HG02981 (cell line): ENCODE results near the gene STARD3NL.

Source experiments
- ATAC-seq: cut with Tn5 transposase; IDR thresholded peaks from one replicate; pipeline ENCODE4 v1.9.1; 2021; ENCODE audit warnings: mild to moderate bottlenecking, moderate library complexity; ENCODE audit not compliant: unreplicated experiment

Gene STARD3NL

GRCh38 chr7:38182450-38182849, 4.4 kb downstream of the STARD3NL start:
- no peak for ATAC-seq

DNA sequence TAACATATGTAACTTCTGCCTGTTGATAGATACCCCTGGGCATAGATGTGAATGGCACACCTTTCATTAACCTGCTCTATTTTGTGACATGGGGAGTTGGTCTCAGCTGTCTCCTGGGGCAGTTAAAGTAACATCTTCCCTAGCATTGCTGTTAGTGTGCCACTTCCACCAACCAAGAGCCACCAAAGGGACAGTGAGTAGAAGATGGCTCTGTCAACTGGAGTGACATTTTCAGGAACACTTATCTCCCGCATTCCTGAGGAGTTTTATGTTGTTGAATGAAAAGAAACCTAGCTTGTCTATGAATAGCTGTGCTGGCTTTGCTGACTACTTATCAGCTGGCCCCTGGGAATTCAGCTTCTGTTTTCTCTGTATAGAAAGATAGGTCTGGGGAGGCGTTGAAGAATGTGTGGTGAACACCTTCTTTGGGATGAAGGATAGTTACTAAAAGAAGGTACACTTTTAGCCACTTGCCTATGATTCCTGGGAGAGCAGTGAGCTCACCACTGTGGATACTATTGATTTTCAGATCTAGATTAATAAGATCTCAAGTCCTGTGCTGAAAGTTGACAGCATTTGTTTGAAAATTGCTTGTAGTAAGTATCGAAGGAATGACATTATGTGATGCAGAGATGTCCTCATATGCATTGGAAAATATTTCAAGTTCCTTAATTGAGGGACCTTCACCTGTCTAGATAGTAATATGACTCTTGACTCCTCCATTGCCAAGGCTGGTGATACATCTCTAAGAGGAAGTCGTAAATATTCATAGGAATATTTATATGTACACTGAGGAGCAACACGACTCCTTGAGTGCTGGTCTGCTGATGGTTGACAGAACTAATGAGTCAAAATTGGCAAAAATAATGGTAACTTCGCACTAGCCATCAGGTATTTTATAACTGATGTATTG, 7.6 kb downstream of the STARD3NL start:
- no peak for ATAC-seq

GRCh38 chr7:38186593-38187314, 8.7 kb downstream of the STARD3NL start:
- ATAC-seq, result no peak

DNA sequence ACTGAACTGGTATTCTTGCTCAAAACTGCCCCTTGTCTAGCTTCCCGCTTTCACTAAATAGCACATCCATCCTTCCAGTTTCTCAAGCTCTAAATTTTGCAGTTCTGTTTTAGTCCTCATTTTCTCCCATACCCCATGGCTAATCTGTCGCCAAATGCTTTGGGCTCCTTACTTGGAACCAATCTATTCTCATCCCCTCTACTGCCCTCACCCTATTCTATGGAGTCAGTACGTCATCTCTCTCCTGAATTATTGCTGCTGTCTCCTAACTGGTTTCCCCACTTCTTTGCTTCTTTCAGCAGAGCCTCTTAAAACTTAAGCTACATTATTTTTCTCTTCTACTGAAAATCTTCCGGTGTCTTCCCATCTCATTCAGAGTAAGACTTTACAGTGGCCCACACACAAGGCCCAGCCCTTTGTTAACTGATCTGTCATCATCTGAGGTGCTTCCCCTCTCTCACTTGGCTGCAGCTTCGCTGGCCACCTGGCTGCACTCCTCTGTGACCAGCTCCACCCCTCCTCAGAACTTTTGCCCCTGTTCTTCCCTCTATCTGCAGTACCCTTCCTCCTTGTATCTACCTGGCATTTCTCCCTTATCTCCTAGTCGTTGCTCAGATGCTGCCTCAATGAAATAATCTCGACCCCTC, 9.9 kb downstream of the STARD3NL start:
- ATAC-seq, result peak; percentile 90

DNA sequence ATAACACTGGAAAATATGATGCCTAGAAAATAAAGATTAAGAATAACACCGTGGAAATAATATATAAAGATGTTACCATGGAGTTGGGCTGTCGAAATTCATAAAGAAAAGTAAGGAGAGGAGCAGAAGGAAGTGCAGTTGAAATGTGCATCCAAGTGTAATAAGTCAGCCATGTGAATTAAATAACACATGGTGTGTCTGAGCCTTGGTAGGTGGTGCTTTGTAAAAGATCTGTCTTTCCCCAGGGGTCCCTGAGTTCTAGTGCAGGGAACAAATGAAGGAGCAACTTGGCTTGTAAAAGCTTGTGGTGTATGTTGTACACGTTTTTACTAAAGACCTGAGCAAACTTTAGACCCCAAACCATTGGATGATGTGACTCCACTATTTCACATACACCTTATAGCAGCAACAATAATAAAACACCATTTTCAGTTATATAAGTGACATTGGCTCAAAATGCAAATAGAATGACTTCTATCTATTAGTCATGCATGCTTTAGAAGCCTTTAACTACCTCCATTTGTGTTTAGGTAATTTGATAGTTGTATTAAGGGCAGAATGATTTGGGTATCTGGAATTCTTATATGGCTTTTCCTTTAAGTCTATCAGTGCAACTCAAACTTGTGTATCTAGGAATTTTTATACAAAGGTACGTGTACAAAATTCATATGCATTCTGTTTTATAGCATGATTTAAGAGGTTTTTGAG, 11.3 kb downstream of the STARD3NL start:
- ATAC-seq, result no peak

DNA sequence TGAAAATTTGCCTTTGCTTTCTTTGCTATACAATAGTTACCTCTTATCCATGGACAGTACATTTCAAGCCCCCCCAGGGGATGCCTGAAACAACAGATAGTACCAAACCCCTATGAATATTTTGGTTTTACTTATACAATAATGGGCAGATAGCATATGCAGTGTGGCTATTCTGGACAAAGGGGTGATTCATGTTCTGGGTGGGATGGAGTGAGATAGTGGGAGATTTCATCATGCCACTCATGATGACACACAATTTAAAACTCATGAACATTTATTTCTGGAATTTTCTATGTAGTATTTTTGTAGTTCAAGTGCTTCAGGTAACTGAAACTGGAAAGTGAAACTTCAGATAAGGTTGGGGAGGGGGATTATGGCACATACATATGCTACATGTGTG, 12.0 kb downstream of the STARD3NL start:
- ATAC-seq, result no peak

DNA sequence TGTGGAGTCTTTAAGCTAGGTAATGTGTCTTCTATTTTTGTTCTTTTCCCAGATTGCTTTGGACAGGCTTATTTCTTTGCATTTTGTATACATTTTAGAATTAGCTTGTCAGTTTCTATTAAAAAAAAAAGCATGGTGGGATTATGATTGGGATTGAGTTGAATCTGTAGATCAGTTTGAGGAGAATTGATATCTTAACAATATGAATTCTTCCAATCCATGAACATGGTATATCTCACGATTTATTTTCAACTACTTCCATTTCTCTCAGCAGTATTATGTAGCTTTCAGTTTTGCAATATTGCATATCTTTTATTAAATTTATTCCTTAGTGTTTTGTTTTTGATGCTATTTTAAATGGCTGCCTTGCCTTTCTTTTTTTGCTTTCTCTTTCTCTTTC, 13.7 kb downstream of the STARD3NL start:
- no peak for ATAC-seq

DNA sequence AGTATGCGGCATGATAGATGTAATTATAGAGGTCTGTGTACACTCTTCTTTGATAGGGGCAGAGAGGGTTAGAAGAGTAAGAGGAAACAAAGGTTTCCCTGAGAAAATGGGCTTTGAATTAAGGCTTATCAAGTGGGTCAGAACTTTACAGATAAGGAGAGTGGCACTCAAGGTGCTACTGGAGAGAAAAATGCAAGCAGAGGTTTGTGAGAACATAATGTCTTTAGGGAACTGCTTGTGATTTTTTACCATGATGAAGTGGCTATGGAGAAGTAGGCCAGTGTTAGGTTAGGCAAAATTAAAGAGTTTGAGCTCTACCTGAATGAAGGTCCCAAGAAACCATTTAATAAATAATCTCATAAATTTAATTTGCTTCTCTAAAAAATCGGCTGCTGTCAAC, 14.3 kb downstream of the STARD3NL start:
- no peak for ATAC-seq

DNA sequence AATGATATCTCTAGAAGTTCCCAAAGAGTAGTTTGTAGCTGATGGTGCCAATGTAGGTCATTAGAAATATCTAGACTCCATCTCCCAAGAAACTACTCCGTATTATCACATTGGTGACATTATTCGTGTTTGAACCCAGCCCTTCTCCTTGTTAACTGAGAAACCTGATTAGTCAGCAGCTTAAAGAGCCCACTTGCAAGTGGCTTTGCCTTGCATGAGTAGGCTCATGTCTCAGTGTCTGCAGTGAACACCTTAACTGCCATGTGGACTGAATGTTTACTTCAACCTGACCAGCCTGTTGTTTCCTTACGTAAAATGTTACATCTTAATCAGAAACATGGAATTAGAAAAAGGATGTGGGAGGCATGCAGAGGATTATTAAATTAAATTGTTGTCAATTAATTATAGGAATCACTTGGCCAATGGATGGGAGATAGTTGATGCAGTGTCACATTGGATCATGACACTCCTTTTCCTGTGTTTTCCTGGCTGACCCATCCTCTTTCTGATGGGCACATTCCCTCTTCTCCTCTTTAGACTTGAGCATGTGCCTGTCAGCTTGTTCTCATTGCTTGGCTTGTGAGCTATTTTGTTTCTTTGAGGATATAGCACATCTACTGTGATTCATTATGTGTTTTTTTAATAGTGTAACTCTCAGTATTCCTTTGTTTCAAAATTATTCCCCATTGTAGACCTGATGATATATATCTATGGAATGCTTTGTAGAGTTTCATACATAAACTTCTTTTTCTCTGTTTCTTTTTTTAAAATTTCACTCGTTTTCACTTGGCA, 18.0 kb downstream of the STARD3NL start:
- no peak for ATAC-seq

GRCh38 chr7:38198366-38198765, 20.3 kb downstream of the STARD3NL start:
- ATAC-seq, result no peak

GRCh38 chr7:38199154-38199553, 21.1 kb downstream of the STARD3NL start:
- no peak for ATAC-seq

DNA sequence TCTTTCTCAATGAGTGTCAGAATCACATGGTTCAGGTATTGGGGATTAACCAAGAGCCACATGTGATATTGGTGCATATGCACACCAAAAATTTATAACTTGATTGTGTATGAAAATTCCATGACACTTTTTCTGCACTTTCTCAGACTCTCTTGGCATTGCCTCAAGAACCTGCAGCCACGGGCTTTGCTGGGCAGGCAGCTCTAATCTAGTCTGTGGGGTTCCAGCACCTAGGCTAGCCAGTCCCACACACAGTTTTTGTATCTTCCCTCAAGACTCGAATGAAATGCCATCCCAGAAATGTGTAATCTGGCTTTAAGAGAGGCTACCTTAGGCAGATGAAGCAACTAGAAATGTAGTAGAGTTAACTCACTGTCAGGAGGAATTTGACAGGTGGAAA, 21.7 kb downstream of the STARD3NL start:
- ATAC-seq, result no peak

GRCh38 chr7:38206071-38206470, 28.0 kb downstream of the STARD3NL start:
- ATAC-seq, result no peak

DNA sequence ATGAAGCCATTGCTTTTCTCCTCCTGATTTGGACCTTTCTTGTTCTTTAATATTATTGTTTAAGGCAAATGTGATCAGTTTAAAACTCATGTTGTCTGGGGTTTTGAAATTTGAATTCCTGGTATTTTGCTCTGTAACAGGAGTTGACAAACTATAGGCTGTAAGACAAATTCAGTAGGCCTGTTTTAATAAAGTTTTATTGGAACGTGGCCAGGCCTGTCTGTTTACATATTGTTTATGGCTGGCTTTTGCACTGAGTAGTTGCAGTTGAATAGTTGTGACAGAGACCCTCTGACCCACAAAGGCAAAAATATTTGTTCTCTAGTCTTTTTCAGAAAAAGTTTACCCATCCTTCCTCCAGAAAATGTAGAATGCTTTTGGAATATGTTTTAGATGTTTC, 29.8 kb downstream of the STARD3NL start:
- no peak for ATAC-seq

DNA sequence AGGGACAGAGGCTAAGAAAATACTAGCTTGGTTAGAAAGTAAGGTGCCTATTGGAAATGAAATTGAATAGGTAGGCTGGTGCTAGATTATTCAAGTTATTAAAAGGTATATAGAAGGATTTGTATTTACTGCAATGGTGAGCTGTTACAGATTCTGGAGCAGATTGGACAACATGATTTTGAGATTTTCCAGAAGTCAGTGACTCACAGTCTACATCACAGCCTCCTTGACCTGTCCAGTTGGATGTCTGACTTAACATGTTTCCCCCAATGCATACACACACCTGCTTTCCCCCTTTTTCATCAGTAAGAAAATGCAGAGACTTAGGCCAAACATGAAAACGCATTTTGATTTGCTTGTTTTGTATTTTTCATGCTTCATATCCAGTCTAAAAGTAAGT, 33.4 kb downstream of the STARD3NL start:
- no peak for ATAC-seq

DNA sequence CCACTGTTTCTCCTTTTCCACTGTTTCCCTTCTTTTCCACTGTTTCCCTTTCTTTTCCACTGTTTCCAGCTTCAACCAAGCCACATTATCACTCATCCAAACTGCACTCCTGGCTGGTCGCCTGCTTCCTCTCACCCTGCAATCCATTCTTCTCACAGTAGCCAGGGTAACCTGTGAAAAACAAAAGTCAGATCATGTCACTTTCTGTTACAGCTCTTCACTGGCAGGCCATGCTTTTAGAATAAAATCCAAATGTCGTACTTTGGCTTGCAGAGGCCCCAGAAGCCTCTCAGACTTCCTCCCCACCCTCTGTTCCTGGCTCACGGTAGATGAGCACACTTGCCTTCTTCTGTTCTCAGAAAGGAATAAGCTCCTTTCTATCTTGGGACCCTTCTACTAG, 33.9 kb downstream of the STARD3NL start:
- ATAC-seq, result no peak

- ATAC-seq, result no peak
These were observed 37.1 kb downstream of the STARD3NL start for GRCh38 chr7:38215115-38215514.

DNA sequence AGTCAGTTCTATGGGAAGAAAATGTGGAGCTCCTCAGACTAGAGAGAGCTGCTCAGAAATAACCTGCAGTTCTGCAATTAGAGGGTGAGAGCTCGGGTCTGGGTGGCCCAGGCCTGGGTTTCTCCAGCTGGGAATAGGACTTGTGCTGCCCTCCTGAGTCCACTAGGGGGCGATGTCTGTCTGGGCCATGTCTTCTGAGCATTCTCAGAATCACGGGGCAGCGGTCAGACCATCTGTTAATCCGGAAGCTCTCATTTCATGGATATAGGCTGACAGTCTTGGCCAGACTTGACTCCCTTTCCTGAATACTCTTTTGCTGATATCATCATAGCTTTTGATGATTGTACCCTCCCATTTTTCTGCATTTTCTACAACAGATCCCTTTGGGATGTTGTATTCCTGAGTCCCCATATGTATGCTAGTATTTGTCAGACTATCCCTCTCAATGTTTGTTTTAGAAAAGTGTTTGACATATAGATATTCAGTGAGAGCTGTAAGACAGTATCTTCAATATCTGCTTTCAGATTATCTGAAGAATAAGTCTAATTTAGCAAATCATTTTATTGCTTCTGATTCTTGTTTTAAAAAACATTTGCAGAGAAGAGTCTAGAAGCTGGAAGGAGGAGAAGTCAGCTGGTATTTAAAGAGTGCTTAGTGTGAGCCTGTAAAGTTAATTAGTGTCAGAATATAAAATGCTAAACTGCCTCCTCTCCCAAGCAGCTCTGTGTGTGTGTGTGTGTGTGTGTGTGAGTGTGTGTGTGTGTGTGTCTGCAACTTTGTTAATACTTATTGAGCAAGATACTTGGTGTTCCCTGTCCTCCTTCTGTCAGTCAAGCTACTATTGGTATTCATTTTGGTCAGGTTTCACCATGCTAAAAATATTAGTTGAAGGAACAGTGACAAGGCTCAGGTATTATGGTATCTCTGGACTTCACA, 38.0 kb downstream of the STARD3NL start:
- peak; percentile 86 for ATAC-seq

- no peak for ATAC-seq
These were observed 39.6 kb downstream of the STARD3NL start for GRCh38 chr7:38217672-38218071.
